ENCODE data around the gene S1PR5. TPM values are rescaled to one million over a fixed set of nuclear protein-coding genes. Genes with fewer than 3 reads are reported as not detected.

The S1PR5 gene
- total and polyA plus RNA-seq, 2 experiments from 2014 or later = 4.6 to 8.0 TPM

- no peaks in the 10 kb centered on the region for H3K36me3 Mint-ChIP-seq (ENCODE audit: low read depth)
- Histone ChIP-seq H3K36me3 (ENCODE audit: insufficient read depth) (no peaks in the 10 kb centered on the region), H3K4me1 (ENCODE audit: insufficient read depth) (no peaks in the 10 kb centered on the region), H3K4me3 (no peak overlapping the region), H2AFZ (no peak overlapping the region), H3K27me3 (ENCODE audit: insufficient read depth) (no peaks in the 10 kb centered on the region), H3K4me2 (no peak overlapping the region), H3K9me2 (ENCODE audit: insufficient read depth) (no peaks in the 10 kb centered on the region), H4K20me1 (replicated peaks; ENCODE audit: insufficient read depth) (no peaks in the 10 kb centered on the region), H3F3A (replicated peaks; ENCODE audit: low read depth) (no peaks in the 10 kb centered on the region), H3K79me2 (replicated peaks; ENCODE audit: insufficient read depth) (no peaks in the 10 kb centered on the region), H3K27ac (ENCODE audit: low read depth) (no peak overlapping the region)
- no peaks in the 10 kb centered on the region for H3K9me3 Mint-ChIP-seq
- DNase-seq (ENCODE audit: low spot score) = no peak
- peaks cover 11% of the 10 kb centered on the region for H3K27me3 Mint-ChIP-seq (ENCODE audit: insufficient read depth, low read depth, poor library complexity)
- H3K4me3 Mint-ChIP-seq = no peak overlapping the region
- H3K4me1 Mint-ChIP-seq = no peaks in the 10 kb centered on the region
- ATAC-seq = no peak
- TF ChIP-seq, protein P1, sequence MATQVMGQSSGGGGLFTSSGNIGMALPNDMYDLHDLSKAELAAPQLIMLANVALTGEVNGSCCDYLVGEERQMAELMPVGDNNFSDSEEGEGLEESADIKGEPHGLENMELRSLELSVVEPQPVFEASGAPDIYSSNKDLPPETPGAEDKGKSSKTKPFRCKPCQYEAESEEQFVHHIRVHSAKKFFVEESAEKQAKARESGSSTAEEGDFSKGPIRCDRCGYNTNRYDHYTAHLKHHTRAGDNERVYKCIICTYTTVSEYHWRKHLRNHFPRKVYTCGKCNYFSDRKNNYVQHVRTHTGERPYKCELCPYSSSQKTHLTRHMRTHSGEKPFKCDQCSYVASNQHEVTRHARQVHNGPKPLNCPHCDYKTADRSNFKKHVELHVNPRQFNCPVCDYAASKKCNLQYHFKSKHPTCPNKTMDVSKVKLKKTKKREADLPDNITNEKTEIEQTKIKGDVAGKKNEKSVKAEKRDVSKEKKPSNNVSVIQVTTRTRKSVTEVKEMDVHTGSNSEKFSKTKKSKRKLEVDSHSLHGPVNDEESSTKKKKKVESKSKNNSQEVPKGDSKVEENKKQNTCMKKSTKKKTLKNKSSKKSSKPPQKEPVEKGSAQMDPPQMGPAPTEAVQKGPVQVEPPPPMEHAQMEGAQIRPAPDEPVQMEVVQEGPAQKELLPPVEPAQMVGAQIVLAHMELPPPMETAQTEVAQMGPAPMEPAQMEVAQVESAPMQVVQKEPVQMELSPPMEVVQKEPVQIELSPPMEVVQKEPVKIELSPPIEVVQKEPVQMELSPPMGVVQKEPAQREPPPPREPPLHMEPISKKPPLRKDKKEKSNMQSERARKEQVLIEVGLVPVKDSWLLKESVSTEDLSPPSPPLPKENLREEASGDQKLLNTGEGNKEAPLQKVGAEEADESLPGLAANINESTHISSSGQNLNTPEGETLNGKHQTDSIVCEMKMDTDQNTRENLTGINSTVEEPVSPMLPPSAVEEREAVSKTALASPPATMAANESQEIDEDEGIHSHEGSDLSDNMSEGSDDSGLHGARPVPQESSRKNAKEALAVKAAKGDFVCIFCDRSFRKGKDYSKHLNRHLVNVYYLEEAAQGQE (IDR thresholded peaks at IDR 0.05; ENCODE audit: unreplicated experiment) = no peak
- TF ChIP-seq NANOG (IDR thresholded peaks at IDR 0.05; ENCODE audit: borderline replicate concordance) (no peak), STAT1 (IDR thresholded peaks at IDR 0.05; ENCODE audit: unreplicated experiment) (no peak), EZH2 (IDR thresholded peaks at IDR 0.05; ENCODE audit: low read depth, unreplicated experiment) (no peak)
- no peak overlapping the region for H3K27ac Mint-ChIP-seq
Observed at GRCh38 chr19:10535613-10536012, 18.4 kb upstream of the S1PR5 start.

DNA sequence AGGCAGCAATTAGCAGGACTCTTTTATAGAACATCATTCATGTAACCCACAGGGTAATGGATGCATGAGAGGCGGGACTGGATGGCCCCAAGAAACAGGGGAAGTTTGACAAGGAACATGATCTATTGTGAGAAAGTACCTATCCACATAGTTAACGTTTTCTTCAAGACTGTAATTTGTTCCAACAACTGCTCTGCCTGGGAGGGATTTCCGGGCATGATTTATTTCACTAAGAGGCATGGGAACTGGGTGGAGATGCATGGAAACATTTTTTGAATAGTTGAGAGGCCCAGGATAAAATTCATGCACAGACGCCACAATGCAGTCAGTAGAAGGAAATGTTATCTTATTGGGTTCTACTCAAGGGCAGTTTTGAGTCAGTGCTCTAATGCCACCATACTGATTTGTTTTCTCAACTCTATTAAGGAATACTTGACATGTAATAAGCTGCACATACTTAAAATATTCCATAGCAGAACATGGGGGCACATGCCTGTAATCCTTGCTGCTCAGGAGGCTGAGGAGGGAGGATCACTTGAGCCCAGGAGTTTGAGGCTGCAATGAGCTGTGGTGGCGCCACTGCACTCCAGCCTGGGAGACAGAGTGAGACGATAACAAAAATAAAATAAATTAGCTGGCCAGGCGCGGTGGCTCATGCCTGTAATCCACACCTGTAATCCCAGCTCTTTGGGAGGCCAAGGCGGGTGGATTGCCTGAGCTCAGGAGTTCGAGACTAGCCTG lies 16.6 kb upstream of the S1PR5 start:
- TF ChIP-seq ZNF331 (CRISPR knock-in tag; IDR thresholded peaks at IDR 0.05; ENCODE audit: low read depth) = no peak
- 0 out of 4 replicates have a peak, but pooled peaks of 1 of the 2 experiments have one; percentile 9 for TF ChIP-seq CTCF (conservative IDR thresholded peaks at IDR 0.05; ENCODE audit: low read depth in 2 of 2)
- Histone ChIP-seq H4K20me1 (replicated peaks; ENCODE audit: insufficient read depth) (no peaks in the 10 kb centered on the region), H3K4me3 (no peak overlapping the region), H2AFZ (no peak overlapping the region), H3K79me2 (replicated peaks; ENCODE audit: insufficient read depth) (no peaks in the 10 kb centered on the region), H3K9me2 (ENCODE audit: insufficient read depth) (no peaks in the 10 kb centered on the region), H3K27me3 (ENCODE audit: insufficient read depth) (no peaks in the 10 kb centered on the region), H3K36me3 (ENCODE audit: insufficient read depth) (no peaks in the 10 kb centered on the region), H3F3A (replicated peaks; ENCODE audit: low read depth) (no peaks in the 10 kb centered on the region), H3K4me1 (ENCODE audit: insufficient read depth) (no peaks in the 10 kb centered on the region), H3K4me2 (no peak overlapping the region), H3K27ac (ENCODE audit: low read depth) (no peak overlapping the region)
- H3K36me3 Mint-ChIP-seq (ENCODE audit: low read depth) = no peaks in the 10 kb centered on the region
- H3K4me3 Mint-ChIP-seq = no peak overlapping the region
- no peaks in the 10 kb centered on the region for H3K9me3 Mint-ChIP-seq
- peaks cover 12% of the 10 kb centered on the region for H3K27me3 Mint-ChIP-seq (ENCODE audit: insufficient read depth, low read depth, poor library complexity)
- no peak for ATAC-seq
- H3K4me1 Mint-ChIP-seq = no peaks in the 10 kb centered on the region
- no peak overlapping the region for H3K27ac Mint-ChIP-seq
- no peak for DNase-seq (ENCODE audit: low spot score)
